ENCODE results near the gene CD24.

DNA sequence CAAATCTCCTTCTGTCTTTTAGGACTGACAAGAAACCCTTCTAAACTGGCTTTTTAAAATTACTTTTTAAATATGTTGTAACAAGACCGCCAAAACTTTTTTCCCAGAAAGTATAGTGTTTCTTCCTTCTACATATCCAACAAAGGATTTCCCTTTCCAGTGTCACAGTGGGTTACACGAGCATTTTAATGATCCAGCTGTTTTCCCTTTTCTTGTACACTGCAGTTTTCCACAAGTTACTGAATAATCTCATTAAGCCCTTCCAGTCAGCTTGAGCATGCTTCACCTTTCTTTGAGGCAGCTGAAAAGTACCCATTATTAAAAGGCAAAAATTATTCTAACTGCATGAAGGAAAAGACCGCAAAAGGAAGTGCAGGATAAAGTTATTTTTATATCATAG lies 48.6 kb downstream of the CD24 start:
- TF ChIP-seq, protein P1, sequence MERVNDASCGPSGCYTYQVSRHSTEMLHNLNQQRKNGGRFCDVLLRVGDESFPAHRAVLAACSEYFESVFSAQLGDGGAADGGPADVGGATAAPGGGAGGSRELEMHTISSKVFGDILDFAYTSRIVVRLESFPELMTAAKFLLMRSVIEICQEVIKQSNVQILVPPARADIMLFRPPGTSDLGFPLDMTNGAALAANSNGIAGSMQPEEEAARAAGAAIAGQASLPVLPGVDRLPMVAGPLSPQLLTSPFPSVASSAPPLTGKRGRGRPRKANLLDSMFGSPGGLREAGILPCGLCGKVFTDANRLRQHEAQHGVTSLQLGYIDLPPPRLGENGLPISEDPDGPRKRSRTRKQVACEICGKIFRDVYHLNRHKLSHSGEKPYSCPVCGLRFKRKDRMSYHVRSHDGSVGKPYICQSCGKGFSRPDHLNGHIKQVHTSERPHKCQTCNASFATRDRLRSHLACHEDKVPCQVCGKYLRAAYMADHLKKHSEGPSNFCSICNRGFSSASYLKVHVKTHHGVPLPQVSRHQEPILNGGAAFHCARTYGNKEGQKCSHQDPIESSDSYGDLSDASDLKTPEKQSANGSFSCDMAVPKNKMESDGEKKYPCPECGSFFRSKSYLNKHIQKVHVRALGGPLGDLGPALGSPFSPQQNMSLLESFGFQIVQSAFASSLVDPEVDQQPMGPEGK (CRISPR knock-in tag; IDR thresholded peaks at IDR 0.05; ENCODE audit: borderline replicate concordance) = no peak
- TF ChIP-seq ZFP30 (CRISPR knock-in tag; IDR thresholded peaks at IDR 0.05) (no peak), CSDC2 (CRISPR knock-in tag; IDR thresholded peaks at IDR 0.05) (no peak), BACH2 (CRISPR knock-in tag; IDR thresholded peaks at IDR 0.05; ENCODE audit: borderline replicate concordance) (no peak), ARNTL (CRISPR knock-in tag; IDR thresholded peaks at IDR 0.05; ENCODE audit: borderline replicate concordance, low read depth) (no peak), ZNF565 (CRISPR knock-in tag; conservative IDR thresholded peaks at IDR 0.05; ENCODE audit: low read depth) (no peak)
- TF ChIP-seq, protein P2, sequence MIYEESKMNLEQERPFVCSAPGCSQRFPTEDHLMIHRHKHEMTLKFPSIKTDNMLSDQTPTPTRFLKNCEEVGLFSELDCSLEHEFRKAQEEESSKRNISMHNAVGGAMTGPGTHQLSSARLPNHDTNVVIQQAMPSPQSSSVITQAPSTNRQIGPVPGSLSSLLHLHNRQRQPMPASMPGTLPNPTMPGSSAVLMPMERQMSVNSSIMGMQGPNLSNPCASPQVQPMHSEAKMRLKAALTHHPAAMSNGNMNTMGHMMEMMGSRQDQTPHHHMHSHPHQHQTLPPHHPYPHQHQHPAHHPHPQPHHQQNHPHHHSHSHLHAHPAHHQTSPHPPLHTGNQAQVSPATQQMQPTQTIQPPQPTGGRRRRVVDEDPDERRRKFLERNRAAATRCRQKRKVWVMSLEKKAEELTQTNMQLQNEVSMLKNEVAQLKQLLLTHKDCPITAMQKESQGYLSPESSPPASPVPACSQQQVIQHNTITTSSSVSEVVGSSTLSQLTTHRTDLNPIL (CRISPR knock-in tag; IDR thresholded peaks at IDR 0.05; ENCODE audit: low read depth) = no peak
- TF ChIP-seq, protein P3, sequence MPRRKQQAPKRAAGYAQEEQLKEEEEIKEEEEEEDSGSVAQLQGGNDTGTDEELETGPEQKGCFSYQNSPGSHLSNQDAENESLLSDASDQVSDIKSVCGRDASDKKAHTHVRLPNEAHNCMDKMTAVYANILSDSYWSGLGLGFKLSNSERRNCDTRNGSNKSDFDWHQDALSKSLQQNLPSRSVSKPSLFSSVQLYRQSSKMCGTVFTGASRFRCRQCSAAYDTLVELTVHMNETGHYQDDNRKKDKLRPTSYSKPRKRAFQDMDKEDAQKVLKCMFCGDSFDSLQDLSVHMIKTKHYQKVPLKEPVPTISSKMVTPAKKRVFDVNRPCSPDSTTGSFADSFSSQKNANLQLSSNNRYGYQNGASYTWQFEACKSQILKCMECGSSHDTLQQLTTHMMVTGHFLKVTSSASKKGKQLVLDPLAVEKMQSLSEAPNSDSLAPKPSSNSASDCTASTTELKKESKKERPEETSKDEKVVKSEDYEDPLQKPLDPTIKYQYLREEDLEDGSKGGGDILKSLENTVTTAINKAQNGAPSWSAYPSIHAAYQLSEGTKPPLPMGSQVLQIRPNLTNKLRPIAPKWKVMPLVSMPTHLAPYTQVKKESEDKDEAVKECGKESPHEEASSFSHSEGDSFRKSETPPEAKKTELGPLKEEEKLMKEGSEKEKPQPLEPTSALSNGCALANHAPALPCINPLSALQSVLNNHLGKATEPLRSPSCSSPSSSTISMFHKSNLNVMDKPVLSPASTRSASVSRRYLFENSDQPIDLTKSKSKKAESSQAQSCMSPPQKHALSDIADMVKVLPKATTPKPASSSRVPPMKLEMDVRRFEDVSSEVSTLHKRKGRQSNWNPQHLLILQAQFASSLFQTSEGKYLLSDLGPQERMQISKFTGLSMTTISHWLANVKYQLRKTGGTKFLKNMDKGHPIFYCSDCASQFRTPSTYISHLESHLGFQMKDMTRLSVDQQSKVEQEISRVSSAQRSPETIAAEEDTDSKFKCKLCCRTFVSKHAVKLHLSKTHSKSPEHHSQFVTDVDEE (CRISPR knock-in tag; IDR thresholded peaks at IDR 0.05) = no peak

All from SK-N-SH treated with all-trans-retinoic acid at 6 μM for 48 hours (cell line).